Adrenal gland (tissue), 5 donors: ENCODE measurements around the gene DOK7.

Source experiments
- POLR2A ChIP-seq, 2 donors: fragments of 450-650 bp; IDR thresholded peaks; one replicate each; pipeline ENCODE4 v1.6.1; 2017; ENCODE audit warnings: antibody characterized with exemption in 2 of 2, mild to moderate bottlenecking in 2 of 2, moderate library complexity in 1 of 2
- TF ChIP-seq, protein P1 (sequence below), 6 experiments: fragments of 450-650 bp in 4 of 6; fragments of 200-600 bp in 2 of 6; sonication (generic) in 1 of 6; IDR thresholded peaks; 1 replicate in 5 of 6; 2 replicates in 1 of 6; pipeline versions ENCODE4 v1.5.1 to v1.8.0; 2016 to 2021; ENCODE audit warnings: antibody characterized with exemption in 6 of 6, mild to moderate bottlenecking in 2 of 6, moderate library complexity in 1 of 6
- donor health status: DM: no; HTN: no; CAD: no.

DNA sequence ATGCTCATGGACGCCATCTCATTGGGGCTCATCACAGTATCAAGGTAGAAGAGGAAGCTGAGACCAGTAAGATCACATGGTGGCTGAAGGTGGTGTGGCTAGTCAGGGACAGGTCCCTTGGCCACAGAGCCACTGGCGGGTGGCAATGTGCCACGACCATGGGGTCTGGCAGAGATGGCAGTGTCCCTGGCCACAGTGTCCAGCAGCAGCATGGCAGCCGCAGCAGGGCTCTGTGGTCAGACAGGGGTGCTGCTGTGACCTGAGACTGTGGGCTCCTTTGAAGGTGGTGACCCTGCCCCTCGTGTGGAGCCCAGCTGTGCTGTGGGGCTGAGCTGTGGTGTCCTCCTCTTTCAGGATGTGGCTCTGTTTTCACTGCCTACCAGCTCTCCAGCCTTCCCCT is 2.2 kb upstream of the DOK7 start:
- TF ChIP-seq POLR2A (IDR thresholded peaks at IDR 0.05): no peak
- TF ChIP-seq, protein P1, sequence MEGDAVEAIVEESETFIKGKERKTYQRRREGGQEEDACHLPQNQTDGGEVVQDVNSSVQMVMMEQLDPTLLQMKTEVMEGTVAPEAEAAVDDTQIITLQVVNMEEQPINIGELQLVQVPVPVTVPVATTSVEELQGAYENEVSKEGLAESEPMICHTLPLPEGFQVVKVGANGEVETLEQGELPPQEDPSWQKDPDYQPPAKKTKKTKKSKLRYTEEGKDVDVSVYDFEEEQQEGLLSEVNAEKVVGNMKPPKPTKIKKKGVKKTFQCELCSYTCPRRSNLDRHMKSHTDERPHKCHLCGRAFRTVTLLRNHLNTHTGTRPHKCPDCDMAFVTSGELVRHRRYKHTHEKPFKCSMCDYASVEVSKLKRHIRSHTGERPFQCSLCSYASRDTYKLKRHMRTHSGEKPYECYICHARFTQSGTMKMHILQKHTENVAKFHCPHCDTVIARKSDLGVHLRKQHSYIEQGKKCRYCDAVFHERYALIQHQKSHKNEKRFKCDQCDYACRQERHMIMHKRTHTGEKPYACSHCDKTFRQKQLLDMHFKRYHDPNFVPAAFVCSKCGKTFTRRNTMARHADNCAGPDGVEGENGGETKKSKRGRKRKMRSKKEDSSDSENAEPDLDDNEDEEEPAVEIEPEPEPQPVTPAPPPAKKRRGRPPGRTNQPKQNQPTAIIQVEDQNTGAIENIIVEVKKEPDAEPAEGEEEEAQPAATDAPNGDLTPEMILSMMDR (IDR thresholded peaks at IDR 0.05): no peak
